ENCODE measurements around the gene ATF2.

Gene ATF2, protein sequence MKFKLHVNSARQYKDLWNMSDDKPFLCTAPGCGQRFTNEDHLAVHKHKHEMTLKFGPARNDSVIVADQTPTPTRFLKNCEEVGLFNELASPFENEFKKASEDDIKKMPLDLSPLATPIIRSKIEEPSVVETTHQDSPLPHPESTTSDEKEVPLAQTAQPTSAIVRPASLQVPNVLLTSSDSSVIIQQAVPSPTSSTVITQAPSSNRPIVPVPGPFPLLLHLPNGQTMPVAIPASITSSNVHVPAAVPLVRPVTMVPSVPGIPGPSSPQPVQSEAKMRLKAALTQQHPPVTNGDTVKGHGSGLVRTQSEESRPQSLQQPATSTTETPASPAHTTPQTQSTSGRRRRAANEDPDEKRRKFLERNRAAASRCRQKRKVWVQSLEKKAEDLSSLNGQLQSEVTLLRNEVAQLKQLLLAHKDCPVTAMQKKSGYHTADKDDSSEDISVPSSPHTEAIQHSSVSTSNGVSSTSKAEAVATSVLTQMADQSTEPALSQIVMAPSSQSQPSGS

DNA sequence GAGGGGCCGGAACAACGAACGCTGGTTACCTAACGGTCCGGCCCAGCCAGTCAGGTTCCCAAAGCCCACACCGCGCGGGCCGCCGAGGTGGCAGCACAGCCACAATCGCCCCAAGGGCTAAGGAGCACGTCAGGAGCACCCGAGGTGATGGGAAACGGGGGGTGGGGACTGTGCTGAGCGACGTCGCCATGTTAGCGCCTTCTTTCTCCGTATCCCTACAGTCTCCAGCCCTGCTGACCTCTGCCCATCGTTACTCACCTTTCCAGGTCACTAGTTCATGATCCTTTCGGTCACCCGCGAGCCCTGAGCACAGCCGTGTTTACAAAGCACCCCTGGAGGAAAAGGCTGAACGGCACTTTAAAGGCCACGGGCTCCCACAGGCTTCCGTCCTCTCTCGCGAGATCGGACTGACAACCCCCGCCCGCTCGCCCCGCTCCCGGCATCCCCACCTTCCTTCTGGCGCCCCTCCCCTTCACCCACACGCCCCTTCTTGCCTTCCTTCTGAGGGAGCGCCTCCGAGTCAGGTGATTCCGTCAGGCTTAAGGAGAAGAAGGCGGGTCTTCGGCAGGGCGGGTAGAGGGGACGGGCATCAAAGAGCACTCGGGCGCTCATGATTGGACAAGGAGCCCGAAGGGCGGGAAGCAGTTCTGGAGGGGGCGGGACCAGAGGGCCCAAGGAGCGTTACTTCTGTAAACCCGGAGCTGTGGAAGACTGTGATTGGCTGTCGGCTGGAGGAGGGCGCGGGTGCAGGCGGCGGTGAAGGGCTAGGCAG lies at the start of gene ATF2:
TSS of gene ATF2 (minus strand) at position 412 of the 772 bp plus-strand sequence. CDS start 31,760 bp downstream, outside the sequence.
- DNase-seq = peak; percentile 99

DNA sequence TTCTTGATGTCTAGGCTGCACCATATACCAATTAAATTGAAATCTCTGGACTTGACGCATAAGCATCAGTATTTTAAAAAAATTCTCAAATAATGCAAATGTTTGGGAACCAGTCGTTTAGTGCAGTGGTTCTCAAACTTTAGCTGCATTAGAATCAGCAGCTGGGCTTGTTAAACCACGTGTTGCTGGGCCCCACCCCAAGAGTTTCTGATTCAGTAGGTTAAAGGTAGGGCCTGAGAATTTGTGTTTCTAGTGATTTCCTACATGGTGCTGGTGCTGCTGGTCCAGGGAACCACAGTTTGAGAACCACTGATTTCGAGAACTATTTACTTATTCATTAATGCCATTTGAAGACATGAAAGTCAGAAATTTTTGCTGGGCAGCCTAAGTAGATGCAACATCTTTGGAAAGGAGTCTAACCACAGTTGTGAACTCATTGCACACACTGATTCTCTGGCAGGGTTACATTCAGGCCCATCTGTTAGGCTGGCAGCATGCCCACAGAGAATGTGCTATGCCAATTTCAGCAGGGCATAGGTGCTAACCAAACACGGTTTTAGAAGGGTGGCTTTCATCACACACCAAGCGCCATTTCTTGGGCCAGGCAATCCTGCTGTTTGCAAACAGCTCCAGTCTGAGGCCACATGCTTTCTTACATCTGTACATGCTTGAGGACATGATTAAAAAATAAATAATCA lies 39.9 kb upstream of the ATF2 start:
- DNase-seq = no peak

DNA sequence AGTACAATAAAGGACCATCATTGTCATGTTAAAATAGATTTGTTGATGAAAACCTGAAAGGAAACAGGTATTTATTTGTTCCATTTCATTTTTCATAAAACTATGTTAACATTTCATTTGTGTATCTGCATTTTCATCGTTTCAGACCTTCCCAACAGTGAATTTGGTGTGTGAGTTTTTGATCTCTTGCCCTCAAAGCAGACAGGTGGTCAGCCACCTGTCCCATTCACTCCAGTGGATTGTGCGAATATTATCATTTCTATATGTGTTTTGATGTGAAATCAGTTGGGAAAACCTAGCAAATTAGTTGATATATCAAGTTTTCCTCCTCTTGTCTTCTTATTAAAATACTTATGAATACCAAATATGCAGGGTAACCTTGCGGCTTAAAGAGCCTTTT lies 38.9 kb upstream of the ATF2 start:
- no peak for DNase-seq

- no peak for DNase-seq
These were observed 37.5 kb upstream of the ATF2 start for GRCh38 chr2:175205523-175205922.

GRCh38 chr2:175203621-175204496 lies 35.9 kb upstream of the ATF2 start:
- DNase-seq = peak; percentile 76

DNA sequence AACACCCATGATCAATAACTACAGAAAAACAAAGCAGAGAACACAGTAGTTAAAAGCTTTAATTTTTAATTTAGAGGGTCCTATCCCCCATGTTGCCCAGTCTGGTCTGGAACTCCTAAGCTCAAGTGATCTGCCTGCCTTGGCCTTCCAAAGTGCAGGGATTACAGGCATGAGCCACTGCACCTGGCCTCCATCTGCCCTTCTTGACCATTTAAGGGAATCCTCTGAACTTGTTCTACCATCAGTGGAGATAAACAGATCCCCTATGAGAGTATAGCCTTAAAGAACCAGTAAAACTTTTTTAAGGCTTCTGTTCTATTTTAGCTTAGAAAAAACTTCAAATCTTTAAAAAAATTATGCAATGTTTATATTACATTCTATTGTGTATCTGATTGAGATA lies 27.0 kb upstream of the ATF2 start:
- no peak for DNase-seq

DNA sequence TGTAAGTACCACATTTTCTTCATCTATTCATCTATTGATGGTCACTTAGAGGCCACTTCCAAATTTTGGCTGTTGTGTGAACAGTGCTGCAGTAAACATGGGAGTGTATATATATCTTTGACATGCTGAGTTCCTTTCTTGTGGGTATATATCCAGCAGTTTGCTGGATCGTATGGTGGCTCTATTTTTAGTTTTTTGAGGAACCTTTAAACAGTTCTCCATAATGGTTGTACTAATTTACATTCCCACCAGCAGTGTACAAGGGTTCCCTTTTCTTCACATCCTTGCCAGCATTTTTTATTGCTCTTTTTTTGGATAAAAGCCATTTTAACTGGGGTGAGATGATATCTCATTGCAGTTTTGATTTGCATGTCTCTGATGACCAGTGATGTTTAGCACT lies 20.8 kb upstream of the ATF2 start:
- DNase-seq = no peak

DNA sequence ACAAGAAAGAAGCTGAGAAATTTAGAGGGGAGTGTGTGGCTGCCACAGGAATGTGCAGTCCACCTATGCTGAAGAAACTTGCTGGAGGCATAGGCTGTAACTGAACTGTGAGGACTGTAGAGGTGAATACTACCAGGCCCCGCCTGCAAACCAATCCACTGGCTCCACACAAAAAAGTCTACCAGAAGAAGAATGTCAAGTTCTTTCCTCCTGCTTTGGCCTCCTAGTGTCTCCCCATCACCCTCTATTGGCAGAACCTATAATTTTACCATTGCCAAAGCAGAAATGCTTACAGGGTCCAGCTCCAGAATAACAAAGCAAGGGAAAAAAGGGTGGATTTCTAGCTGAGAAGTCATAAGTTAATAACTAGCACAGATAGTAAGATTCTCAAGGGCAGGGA lies 19.4 kb upstream of the ATF2 start:
- DNase-seq = no peak

GRCh38 chr2:175183674-175184073 lies 15.7 kb upstream of the ATF2 start:
- no peak for DNase-seq

- no peak for DNase-seq
These were observed 13.9 kb upstream of the ATF2 start for GRCh38 chr2:175181877-175182308.

- peak; percentile 96 for DNase-seq
These were observed 13.3 kb upstream of the ATF2 start, which contains the start of gene ATP5MC3 for GRCh38 chr2:175181104-175181876. ATP5MC3 (minus strand) TSS chr2:175181710; CDS start chr2:175181393, 317 bp downstream.

DNA sequence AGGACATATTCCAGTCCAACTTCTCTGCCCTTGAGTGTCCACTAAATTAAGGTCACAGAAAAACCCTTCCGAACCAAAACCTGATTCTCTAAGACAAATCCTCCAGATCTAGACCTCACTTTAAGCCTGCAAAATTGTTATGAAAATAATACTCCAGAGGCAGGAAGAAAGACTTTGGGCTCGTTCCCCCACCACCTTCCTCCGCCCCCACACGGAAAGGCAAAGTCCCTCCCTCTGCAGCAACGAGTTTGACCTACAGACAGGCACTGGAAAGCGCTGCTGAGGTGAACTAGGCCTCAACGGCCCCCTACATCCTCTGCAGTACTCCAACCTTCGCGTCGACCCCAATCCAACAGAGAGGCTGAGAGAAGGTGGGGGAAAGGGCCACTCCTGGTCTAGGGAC lies 12.7 kb upstream of the ATF2 start:
- peak; percentile 83 for DNase-seq

- no peak for DNase-seq
These were observed 8.6 kb upstream of the ATF2 start for GRCh38 chr2:175176624-175177023.

- DNase-seq = no peak
These were observed 7.9 kb upstream of the ATF2 start for GRCh38 chr2:175175896-175176295.

DNA sequence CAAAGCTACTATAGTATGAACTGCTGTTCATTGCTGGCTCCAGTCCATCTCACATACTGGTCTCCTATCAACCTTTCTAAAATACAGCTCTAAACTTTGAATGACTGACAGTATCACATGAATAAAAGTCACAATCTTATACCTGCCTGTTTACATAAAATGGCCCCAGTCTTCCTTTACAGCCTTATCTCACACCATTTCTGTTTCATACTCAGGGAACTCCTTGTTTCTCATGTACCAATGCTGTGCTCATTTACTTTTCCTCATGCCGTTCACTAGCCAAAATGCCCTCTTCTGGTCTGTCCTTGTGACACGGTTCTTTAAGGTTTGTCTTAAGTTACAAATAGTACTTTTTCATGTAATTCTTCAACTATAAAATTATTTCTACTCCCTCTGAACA lies 7.3 kb upstream of the ATF2 start:
- DNase-seq = no peak

DNA sequence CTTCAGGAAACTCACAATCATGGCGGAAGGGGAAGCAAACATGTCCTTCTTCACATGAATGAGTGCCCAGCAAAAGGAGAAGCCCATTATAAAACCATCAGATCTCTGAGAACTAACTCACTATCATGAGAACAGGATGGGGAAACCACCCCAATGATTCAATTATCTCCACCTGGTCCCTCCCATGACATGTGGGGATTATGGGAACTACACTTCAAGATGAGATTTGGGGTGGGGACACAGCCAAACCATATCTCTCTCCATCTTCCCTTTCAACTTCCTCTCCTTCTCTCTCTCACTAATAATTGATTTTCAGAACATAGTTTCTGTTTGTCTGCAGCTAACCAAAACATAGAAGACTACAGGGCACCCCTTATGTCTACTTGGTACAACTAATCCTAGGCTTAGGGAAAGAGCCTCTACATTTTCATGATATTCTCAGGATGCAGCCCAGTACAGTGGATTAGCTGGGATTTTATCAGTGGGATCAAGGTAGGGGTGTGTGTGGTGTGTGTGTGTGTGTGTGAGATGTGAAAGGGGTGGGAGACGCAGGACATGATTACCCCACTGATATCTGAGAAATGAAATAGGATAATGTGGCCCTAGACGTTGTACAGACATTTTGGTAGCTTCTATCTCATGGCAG lies 2.8 kb upstream of the ATF2 start:
- DNase-seq = no peak

DNA sequence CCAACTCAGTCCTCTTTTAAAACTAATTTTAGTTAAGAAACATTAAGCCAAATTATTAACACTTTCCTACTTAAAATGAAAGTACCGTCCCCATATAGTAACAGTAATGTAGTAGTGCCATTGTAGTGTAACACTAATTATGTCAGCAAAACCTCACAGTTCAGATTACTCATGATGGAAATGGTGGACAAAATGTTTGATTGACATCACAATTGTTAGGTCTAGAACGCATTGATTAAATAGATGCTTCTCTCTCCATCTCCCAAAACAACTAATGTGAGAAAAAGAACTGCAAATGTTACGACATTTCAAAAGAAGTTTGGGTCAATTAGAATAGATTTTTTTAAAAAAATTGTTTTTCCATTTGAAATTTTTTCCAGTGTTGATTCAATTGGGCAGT lies 1.2 kb upstream of the ATF2 start:
- no peak for DNase-seq

- DNase-seq = no peak
These were observed 552 bp upstream of the ATF2 start for GRCh38 chr2:175168564-175168945.

DNA sequence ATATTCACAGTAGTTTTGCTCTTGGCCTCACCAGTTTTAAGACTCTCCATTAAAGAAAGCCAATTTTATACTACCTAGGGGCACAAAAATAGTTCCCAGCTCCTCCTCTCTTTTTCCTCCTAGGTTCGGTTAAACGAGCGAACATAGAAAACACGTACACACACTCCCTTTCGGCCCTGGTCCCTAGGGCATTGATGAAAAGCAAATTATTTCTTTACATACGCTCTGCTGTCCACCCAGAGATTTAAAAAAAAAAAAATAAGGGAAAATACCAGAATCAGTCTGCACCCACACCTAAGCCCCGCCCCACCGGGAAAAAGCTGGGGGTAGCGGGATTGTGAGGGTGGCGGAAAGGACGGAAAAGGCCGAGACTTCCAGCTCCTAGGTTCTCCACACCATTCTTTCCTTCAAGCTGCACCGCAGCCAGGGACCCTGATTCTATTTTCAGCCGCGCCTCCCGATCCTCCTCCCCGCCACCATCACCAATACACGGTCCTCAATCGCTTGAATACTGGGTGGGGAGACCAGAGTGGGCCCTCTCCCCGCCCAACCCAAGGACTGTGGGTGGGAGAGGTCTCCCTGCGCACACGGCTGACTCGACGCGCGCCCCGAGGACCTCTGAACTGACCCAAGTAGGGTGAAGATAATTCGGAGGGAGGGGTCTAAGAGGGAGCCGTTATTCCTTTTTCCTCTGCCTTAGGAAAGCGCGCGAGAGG lies 769 bp downstream of the ATF2 start:
- DNase-seq = peak; percentile 76

- no peak for DNase-seq
These were observed 1.7 kb downstream of the ATF2 start for GRCh38 chr2:175166216-175166824.
